Nasal cavity respiratory epithelium epithelial cell of viscerocranial mucosa (primary cell): ENCODE results near the gene RNU1-3. TPM values are rescaled to one million over a fixed set of nuclear protein-coding genes. Genes with fewer than 3 reads are reported as not detected.

ENCODE experiments used
- total RNA-seq: library from RNA; depleted of rRNA; stranded (reverse); fragments of >200 nt; gene quantifications from 2 replicates; pipeline ENCODE4 v1.2.3, GENCODE V29; 2014

The RNU1-3 gene
- under 0.01 TPM in 2 replicates for total RNA-seq

DNA sequence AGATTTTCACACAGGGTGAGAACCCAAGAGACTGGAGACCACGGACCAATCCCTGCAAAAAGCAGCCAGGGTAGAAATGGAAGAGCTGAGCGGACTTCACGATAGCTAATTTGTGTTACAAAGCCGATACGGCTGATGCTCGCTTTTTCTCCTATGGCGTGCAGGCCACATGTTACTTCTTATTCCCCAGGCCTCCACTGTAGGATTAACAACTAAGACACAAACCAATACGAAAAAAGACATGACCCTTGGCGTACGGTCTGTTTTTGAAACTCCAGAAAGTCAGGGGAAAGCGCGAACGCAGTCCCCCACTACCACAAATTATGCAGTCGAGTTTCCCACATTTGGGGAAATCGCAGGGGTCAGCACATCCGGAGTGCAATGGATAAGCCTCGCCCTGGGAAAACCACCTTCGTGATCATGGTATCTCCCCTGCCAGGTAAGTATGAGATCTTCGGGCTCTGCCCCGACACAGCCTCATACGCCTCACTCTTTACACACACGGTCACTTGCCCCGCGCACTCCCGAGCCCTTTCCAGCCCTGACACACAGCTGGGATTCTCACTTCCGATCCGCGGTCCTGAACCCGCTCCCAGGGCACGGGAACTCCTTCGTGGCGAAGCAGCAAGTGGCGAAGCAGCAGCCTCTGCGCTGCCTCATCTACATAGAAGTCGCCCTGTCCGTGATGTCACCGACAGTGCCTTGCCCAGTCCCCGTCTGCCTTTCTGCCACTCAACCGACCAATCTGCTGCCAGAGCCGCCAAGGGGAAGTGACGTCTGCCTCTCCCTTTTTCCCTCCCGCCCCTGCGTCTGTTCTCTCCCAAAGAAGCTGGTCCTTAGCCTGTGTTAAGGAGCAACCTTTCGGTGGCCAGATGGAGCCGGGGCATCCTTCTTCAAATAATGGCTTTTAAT is at the start of gene RNU1-3:
TSS of gene RNU1-3 (minus strand) at position 447 of the 912 bp plus-strand sequence.

Other genes with a start within 250 kb of the RNU1-3 start
- not detected in 2 replicates for gene SPATA21, start 229.5 kb downstream of the RNU1-3 start, total RNA-seq
- 63.9 and 78.9 TPM in 2 replicates for gene NECAP2, start 226.2 kb downstream of the RNU1-3 start, total RNA-seq
- gene RNU1-1, start 152.7 kb downstream of the RNU1-3 start, total RNA-seq = under 0.01 TPM in 2 replicates
- gene NBPF1, start 53.4 kb downstream of the RNU1-3 start, total RNA-seq = 35.5 and 49.5 TPM in 2 replicates
- gene RNU1-4, start 73.6 kb upstream of the RNU1-3 start, total RNA-seq = under 0.01 TPM in 2 replicates
- gene RNU1-2, start 229.0 kb upstream of the RNU1-3 start, total RNA-seq = under 0.01 TPM in 2 replicates